NCI-H2081 treated with DMSO at 0.1 percent for 48 hours (cell line): ENCODE data around the gene STK32C.

ENCODE experiments used
- DNase-seq: peaks from one replicate; lab custom pipeline; 2025; lab: John Stamatoyannopoulos, UW

Gene STK32C

DNA sequence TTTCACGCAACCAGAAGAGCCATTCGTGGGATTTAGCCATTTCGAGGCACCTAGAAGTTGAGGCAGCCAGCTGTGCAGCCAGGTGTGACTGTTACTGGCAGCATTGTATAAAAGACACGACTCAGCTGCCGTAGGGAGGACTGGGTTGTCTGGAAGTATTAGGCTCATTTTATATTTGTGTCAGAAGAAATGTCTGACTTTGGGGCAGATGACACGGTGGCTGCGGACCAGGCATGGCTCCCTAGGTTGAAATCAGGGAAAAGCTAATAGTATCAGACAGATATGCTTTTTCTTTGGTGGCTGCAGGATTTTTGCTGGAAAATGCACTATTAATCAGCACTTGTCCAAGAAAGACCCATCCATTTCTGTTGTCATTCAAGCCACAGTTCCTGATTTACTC, 125.2 kb downstream of the STK32C start:
- DNase-seq: no peak

DNA sequence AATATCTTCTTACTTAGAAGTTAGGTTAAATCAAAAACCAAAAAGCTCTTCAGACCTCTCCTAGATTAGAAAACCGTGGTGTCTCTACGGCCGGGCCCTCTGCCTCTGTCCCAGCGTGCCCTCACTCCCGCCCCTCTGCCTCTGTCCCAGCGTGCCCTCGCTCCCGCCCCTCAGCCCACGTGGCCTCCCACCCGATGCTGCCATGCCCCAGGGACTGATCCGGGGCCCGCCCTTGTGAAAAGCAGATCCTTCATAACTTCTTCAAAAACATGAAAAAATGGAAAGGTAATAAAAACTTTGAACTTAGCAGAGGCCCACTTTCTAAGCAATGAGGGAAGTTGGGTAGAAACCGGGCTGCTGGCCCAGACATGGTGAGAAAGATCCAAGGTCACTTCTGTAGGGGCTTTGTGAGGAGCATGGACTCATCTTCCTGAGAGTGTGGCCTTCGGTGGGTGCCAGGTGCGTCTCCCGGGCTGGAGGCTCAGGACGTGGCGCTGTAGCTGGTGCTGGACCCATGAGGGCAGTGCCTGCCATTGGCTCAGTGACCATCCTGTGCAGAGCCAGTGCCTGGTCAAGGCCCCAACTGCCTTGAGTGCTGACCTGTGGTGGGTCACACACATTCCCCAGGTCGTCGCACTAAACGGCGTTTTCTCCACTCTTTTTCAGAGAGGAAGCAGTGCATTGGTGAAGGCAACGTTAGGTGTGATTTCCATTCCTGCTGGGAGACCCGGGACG, 125.9 kb downstream of the STK32C start:
- no peak for DNase-seq

GRCh38 chr10:132180736-132181135, 127.0 kb downstream of the STK32C start:
- no peak for DNase-seq

DNA sequence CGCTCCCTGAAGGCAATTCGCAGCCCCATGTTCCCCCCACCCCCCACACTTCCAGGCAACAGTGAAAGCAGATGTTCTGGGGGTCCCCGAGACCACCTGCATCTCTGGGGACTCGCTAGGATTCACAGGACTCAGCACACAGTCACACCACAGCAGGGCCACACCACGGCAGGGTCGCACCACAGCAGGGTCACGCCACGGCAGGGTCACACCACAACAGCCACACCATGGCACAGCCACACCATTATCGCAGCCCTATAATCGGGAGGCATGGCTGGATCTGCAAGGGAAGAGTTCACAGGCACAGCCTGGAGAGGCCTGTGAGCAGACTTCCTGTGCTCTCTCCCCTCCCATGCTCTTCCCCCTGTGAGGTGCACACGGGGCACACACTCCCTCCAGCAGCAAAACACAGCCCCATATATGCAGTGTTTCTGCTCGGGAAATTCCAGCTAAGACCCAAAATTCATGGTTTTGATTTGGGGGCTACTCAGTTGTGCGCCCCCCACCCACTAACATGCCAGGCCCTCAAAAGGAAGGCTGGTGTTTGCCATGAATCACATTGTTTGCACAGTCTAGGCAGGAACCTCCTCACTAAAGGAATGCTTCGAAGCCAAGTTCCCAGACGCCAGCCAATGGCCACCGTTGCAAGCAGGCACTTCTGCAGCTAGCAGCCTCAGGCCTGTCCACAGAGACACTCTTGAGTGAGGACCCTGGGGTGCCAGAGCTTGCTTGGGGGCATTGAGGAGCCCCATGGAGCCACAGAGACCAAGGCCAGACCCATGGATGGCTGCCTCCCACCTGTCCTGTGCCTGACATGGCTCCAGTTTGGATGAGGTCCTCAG, 128.0 kb downstream of the STK32C start:
- DNase-seq: no peak

DNA sequence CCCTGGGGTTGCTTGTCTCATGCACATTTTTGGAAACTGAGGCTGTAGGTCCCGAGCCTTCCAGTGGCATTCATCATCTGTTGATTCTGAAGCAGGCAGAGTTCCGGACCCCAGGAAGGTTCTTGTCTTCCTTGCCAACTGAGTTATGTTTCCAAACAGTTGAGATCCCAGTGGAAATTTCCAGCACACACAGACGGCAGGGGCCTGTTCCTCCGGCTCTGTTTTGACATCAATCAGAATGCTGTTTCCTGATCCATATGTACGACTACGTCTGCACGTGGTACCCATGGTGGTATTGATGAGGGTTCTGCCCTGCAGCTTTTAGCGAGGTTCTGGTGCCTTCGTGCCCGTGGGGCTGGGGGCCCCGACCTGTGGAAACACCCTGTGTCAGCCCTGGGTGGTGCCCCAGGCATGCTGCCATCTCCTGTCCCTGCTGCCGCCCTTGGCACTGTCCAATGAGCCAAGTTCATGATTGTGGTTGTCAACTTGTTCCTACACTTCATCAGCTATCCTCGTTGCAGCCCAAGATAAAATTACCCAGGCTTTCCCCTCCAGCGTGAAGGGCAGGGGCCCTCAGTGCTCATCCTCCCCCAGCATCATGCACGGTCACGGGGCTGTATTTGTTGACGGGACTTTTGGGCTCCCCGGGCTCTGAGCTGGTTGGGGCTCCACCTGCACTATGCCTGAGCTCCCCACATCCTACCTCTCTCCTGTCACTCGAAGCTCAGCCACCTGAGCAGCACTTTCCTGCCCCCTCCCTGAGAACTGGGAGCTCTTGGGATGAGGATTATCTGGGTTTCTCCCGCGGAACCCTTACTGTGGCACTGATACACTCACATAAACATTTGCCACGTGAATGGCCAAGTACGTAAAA, 128.8 kb downstream of the STK32C start:
- DNase-seq: no peak

DNA sequence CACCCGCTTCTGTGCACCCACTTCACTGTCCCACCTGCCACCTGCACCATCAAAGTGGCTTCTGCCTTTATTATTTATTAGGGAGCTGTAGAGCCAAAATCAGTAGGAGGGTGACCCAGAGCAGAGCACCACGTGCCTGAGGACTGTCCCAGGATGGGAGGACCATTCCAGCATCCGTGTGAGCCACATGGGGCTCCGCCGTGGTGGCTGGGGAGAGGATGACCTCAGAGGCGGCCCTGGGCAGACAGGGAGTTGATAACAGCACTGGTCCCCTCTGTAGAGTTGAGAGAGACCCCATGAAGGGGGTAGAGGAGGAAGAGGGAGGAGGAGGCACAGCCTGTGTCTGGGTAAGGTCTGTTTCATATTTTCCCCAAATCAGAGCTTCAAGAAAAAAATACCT, 129.7 kb downstream of the STK32C start:
- no peak for DNase-seq

GRCh38 chr10:132176623-132177500, 130.9 kb downstream of the STK32C start:
- DNase-seq: no peak

- DNase-seq: no peak
Measured at GRCh38 chr10:132175907-132176581, 131.7 kb downstream of the STK32C start.

GRCh38 chr10:132175408-132175807, 132.3 kb downstream of the STK32C start:
- no peak for DNase-seq

DNA sequence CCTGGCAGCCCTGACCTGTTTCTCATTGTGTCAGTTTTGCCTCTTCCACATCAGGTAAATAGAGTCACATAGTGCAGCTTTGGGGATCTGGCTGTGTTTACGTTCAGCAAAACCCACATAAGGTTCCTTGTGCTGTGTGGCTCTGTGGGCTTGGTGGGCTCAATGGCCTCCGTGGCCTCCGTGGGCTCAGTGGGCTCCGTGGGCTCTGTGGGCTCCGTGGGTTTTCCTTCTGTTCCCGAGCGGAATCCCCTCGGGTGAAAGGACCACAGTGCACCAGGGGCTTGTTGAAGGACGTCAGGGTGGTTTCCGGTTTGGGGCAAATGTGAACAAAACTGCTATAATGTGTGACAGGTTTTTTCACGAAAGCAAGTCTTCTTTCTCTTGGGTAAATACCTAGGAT, 133.5 kb downstream of the STK32C start:
- DNase-seq: no peak

GRCh38 chr10:132173185-132173584, 134.6 kb downstream of the STK32C start:
- no peak for DNase-seq

DNA sequence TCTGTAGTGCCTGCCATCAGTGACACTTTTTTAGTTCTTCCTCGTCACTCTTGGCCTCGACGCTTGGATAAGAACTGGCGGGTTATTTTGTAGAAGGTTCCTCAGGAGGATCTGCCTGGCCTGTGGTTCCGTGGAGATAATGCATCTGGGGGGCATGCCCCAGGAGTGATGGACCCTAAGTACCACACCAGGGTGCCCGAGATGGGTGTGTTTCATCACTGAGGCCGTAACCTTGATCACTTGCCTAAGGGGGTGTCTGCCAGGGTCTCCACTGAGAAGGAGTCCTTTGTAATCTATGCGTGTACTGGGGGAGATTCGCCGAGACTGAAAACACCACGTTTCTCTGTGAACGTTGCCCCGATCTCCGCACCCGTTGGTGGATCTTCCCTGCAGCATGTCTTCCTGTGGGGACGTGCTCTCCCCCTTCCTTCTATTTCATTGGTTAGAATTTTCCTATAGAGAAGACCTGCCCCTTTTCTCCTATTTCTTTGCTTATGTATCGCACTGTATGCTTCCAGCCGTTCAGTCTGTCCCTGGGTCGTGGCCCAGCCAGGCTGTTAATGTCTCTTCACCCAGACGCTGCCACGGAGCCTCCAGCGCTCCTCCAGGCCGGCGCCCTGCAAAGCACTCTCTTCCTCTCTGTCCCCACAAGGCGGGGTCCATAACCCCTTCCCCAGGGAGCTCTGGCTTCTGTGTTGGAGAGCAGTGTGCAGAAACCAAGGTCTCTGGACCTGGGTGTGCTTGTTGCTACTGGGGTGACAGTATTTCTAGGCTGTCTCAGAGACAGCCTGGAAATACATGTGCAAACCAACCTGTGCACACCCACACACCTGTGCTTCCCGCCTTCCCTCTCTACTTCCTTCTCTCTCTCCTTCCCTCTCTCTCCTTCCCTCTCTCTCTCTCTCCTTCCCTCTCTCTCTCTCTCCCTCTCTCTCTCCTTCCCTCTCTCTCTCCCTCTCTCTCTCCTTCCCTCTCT, 135.4 kb downstream of the STK32C start:
- no peak for DNase-seq

DNA sequence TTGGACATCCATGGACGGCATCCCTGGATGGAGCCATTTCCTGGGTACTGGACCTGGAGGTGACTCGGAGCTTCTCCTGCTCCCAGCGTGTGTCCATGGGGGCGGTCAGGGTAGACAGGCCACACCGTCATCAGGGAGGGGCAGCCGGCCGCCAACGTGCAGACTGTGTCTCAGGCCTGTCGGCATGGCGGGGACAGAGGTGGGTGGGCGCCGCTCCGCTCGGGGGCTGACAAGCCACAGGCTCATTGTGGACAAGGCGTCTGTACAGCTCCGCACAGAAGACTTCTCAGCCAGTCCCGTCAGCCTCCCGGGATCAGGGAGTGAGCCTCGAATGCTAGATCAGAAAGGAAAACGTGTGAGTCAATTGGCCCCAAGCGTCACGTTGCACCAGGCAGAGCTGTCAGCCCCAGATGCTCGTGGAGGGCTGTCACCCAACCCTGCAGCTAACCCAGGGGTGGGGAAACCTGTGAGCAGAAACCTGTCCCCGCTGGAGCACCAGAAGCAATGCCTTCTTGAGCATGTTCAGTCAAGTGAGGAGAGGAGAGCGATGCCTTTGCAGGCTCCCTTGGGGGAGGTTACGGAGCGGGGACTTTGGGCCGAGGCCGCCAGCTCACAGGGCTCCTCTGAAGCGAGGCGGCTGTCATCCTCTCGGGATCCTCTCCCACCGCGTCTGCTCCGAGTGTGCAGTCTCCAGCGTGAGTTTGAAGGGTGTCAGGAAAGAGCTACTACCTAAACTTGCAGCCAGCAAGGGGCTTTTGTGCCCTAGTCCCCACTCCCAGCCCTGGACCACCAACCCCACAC, 137.0 kb downstream of the STK32C start:
- no peak for DNase-seq

GRCh38 chr10:132169766-132170560, 137.8 kb downstream of the STK32C start:
- DNase-seq: no peak

DNA sequence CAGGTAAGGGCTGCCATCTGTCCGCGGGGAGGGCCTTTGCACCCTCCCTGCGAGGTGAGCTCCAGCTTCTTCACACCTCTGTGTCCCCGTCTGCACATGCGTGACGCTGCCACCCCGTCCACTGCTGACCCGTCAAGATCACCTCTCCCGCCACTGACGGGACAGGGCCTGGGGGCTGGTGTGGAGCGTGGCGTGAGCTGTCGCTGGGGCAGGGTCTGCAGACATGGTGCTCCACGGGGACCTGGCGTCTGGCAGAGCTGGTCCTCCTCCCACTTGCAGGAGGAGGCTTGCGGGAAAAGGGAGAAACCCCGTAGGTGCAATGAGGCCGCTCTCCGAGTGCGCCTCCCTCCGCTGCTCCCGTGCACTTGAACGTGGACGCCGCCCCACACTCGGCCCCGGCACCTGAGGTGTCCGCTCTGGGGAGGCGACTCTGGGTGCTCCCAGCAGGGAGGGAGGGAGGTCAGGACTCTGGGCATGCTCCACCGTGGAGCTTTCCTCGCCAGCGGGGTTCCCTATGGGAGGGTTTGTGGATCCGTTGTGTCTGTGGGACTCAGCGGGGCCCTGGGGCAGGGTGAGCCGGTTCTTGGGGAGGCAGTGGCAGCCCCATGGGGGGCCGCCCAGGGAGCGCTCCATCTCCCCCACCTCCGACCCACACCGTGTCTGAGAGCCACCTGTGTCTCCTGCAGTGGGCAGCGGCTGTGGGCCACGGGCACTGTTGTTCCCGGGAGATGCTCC, 138.6 kb downstream of the STK32C start:
- DNase-seq: no peak

DNA sequence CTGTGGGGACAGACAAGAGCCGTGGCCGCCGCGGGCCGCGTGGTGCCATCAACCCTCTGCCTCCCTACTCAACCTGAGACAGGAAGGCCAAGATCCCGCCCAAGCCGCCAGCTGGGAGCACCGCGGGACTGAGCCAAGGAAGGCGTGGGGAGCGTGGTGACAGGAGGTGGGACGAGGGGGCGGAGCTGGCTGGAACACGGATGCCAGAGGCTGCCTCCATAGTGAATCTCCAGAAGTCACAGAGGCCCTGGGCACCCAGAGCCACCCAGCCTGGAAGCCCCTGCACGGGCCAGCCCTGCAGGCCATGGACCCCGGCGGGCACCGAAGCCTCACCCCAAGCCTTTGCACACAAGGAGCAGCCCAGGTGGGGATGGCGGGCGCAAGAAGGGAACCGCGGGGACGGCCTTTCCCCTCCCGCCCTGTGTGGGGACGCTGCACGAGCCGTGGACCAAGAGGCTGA, 139.1 kb downstream of the STK32C start:
- DNase-seq: no peak

- no peak for DNase-seq
Measured at GRCh38 chr10:132167976-132168375, 139.8 kb downstream of the STK32C start.
